NT2/D1 (cell line): ENCODE results near the gene ZNF208.
"Not testable (repeated sequence)": the region's sequence is repeated elsewhere in the genome, so short reads cannot be mapped to it uniquely, and the experiment has no call there.

Experiments
- DNase-seq: peaks from one replicate; pipeline ENCODE4 v3.0.0-alpha.2; 2011; ENCODE audit warnings: low read depth, low spot score
- H3K27me3 ChIP-seq: 2 replicates; pipeline ENCODE4 v1.6.0; 2011; ENCODE audit warnings: mild to moderate bottlenecking; ENCODE audit not compliant: insufficient read length, insufficient read depth
- H3K36me3 ChIP-seq: 2 replicates; pipeline ENCODE4 v1.6.1; 2011; ENCODE audit warnings: mild to moderate bottlenecking, low read length, mixed read lengths; ENCODE audit not compliant: insufficient read depth, insufficient read length
- H3K4me1 ChIP-seq: 2 replicates; pipeline ENCODE4 v1.5.1; 2011; ENCODE audit not compliant: insufficient read depth, insufficient read length
- H3K4me3 ChIP-seq: 2 replicates; pipeline ENCODE4 v1.5.1; 2011; ENCODE audit warnings: low read depth; ENCODE audit not compliant: insufficient read length
- H3K9ac ChIP-seq: 2 replicates; pipeline ENCODE4 v1.6.0; 2011; ENCODE audit warnings: low read depth; ENCODE audit not compliant: insufficient read length
- H3K9me3 ChIP-seq: 2 replicates; pipeline ENCODE4 v1.5.1; 2011; ENCODE audit warnings: mild to moderate bottlenecking, low read length; ENCODE audit not compliant: insufficient read depth
- SUZ12 ChIP-seq: IDR thresholded peaks from 2 replicates; pipeline ENCODE4 v1.6.1; 2011; ENCODE audit not compliant: insufficient read length, insufficient read depth; ENCODE audit errors: extremely low read depth
- YY1 ChIP-seq: IDR thresholded peaks from 2 replicates; pipeline ENCODE4 v1.6.1; 2011; ENCODE audit not compliant: insufficient read length, insufficient read depth
- ZNF274 ChIP-seq: IDR thresholded peaks from 2 replicates; pipeline ENCODE4 v1.6.1; 2011; ENCODE audit warnings: mild to moderate bottlenecking, low read depth, low read length

The ZNF208 gene

GRCh38 chr19:21910318-21910717 lies 100.4 kb downstream of the ZNF208 start:
- TF ChIP-seq ZNF274: no peak
- no peak for TF ChIP-seq SUZ12
- TF ChIP-seq YY1: no peak
- H3K4me1 ChIP-seq: no peaks in the 10 kb centered on the region
- H3K27me3 ChIP-seq: no peaks in the 10 kb centered on the region
- no peaks in the 10 kb centered on the region; the same call in 1 of the 2 replicates for H3K9me3 ChIP-seq
- H3K4me3 ChIP-seq: no peak overlapping the region
- DNase-seq: no peak
- H3K36me3 ChIP-seq: no peaks in the 10 kb centered on the region
- no peak overlapping the region for H3K9ac ChIP-seq

- Histone ChIP-seq H3K4me1 (no peaks in the 10 kb centered on the region), H3K9ac (no peak overlapping the region), H3K36me3 (no peaks in the 10 kb centered on the region), H3K9me3 (no peaks in the 10 kb centered on the region; the same call in 1 of the 2 replicates), H3K27me3 (no peaks in the 10 kb centered on the region), H3K4me3 (no peak overlapping the region)
- TF ChIP-seq SUZ12 (no peak), YY1 (no peak)
- no peak for DNase-seq
Observed at GRCh38 chr19:21908066-21908465, 102.7 kb downstream of the ZNF208 start.

GRCh38 chr19:21907516-21907915 lies 103.2 kb downstream of the ZNF208 start:
- Histone ChIP-seq H3K9me3 (no peaks in the 10 kb centered on the region; the same call in 1 of the 2 replicates), H3K9ac (no peak overlapping the region), H3K36me3 (no peaks in the 10 kb centered on the region), H3K4me1 (no peaks in the 10 kb centered on the region), H3K4me3 (no peak overlapping the region), H3K27me3 (no peaks in the 10 kb centered on the region)
- DNase-seq: no peak
- no peak for TF ChIP-seq SUZ12
- no peak for TF ChIP-seq YY1
- TF ChIP-seq ZNF274: no peak

GRCh38 chr19:21902571-21902970 lies 108.2 kb downstream of the ZNF208 start:
- TF ChIP-seq YY1 (no peak), SUZ12 (no peak), ZNF274 (no peak)
- no peaks in the 10 kb centered on the region for H3K4me1 ChIP-seq
- H3K9me3 ChIP-seq: no peaks in the 10 kb centered on the region; the same call in 1 of the 2 replicates
- no peak for DNase-seq
- H3K4me3 ChIP-seq: no peak overlapping the region
- H3K9ac ChIP-seq: no peak overlapping the region
- no peaks in the 10 kb centered on the region for H3K27me3 ChIP-seq
- no peaks in the 10 kb centered on the region for H3K36me3 ChIP-seq

- H3K27me3 ChIP-seq: no peaks in the 10 kb centered on the region
- DNase-seq: no peak
- TF ChIP-seq YY1: no peak
- TF ChIP-seq ZNF274: no peak
- TF ChIP-seq SUZ12: no peak
- H3K36me3 ChIP-seq: no peaks in the 10 kb centered on the region
- no peaks in the 10 kb centered on the region; the same call in 1 of the 2 replicates for H3K9me3 ChIP-seq
- H3K4me1 ChIP-seq: no peaks in the 10 kb centered on the region
- H3K9ac ChIP-seq: no peak overlapping the region
- H3K4me3 ChIP-seq: no peak overlapping the region
Observed at GRCh38 chr19:21901861-21902260, 108.9 kb downstream of the ZNF208 start.

- Histone ChIP-seq H3K27me3 (no peaks in the 10 kb centered on the region), H3K9me3 (no peaks in the 10 kb centered on the region; the same call in 1 of the 2 replicates), H3K9ac (no peak overlapping the region), H3K4me1 (no peaks in the 10 kb centered on the region), H3K4me3 (no peak overlapping the region), H3K36me3 (no peaks in the 10 kb centered on the region)
- DNase-seq: no peak
- no peak for TF ChIP-seq YY1
- no peak for TF ChIP-seq SUZ12
- TF ChIP-seq ZNF274: no peak
Observed at GRCh38 chr19:21900401-21900800, 110.3 kb downstream of the ZNF208 start.

- Histone ChIP-seq H3K36me3 (no peaks in the 10 kb centered on the region), H3K4me3 (no peak overlapping the region), H3K27me3 (no peaks in the 10 kb centered on the region), H3K9ac (no peak overlapping the region), H3K9me3 (no peaks in the 10 kb centered on the region), H3K4me1 (peaks cover 1% of the 10 kb centered on the region)
- TF ChIP-seq SUZ12 (no peak), YY1 (no peak), ZNF274 (no peak)
- no peak for DNase-seq
Observed at GRCh38 chr19:21891086-21891485, 119.7 kb downstream of the ZNF208 start.

- not testable (repeated sequence) for DNase-seq, H3K36me3 ChIP-seq, H3K27me3 ChIP-seq, H3K9me3 ChIP-seq, H3K4me3 ChIP-seq, H3K4me1 ChIP-seq, H3K9ac ChIP-seq
Observed at GRCh38 chr19:21890017-21890416, 120.7 kb downstream of the ZNF208 start.

- H3K4me3 ChIP-seq, H3K27me3 ChIP-seq, H3K9ac ChIP-seq, H3K36me3 ChIP-seq, DNase-seq, H3K4me1 ChIP-seq, H3K9me3 ChIP-seq: not testable (repeated sequence)
Observed at GRCh38 chr19:21885516-21885915, 125.2 kb downstream of the ZNF208 start.

- H3K4me1 ChIP-seq, H3K9ac ChIP-seq, H3K9me3 ChIP-seq, H3K36me3 ChIP-seq, H3K4me3 ChIP-seq, H3K27me3 ChIP-seq, DNase-seq: not testable (repeated sequence)
Observed at GRCh38 chr19:21884786-21885185, 126.0 kb downstream of the ZNF208 start.
